ENCODE data around the gene KIF5B. TPM values are rescaled to one million over a fixed set of nuclear protein-coding genes. Genes with fewer than 3 reads are reported as not detected.

KIF5B gene
- total RNA-seq, 1 donor from 2014 or later = 95.4 TPM

DNA sequence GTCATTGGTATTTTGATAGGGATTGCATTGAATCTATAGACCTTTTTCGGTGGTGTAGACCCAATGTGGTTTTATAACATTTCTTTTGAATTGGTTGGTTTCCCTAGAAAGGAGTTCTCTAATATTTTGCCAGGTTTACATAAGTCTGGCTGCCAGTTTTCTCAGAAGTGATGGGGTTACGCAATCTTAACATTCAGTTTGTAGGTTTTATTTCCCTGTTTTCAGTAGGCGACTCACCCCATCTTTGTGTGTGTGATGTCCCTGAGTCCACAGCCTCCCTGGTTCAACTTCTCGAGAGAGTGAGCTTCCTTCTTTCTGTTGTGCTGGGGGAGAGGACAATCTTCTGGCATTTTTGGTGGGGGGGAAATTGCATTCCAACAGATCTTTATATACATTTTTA is 9.6 kb upstream of the KIF5B start:
- no peak overlapping the region for H3K27ac Mint-ChIP-seq (ENCODE audit: unreplicated experiment)
- H3K27me3 Mint-ChIP-seq (ENCODE audit: low read depth) = no peaks in the 10 kb centered on the region
- no peak for DNase-seq (ENCODE audit: low read depth, low spot score)
- H3K4me3 Mint-ChIP-seq = no peak overlapping the region
- no peaks in the 10 kb centered on the region for H3K36me3 Mint-ChIP-seq (ENCODE audit: low read depth)
- TF ChIP-seq CTCF (conservative IDR thresholded peaks at IDR 0.05) = no peak
- no peaks in the 10 kb centered on the region for H3K9me3 Mint-ChIP-seq
- no peaks in the 10 kb centered on the region for H3K4me1 Mint-ChIP-seq

DNA sequence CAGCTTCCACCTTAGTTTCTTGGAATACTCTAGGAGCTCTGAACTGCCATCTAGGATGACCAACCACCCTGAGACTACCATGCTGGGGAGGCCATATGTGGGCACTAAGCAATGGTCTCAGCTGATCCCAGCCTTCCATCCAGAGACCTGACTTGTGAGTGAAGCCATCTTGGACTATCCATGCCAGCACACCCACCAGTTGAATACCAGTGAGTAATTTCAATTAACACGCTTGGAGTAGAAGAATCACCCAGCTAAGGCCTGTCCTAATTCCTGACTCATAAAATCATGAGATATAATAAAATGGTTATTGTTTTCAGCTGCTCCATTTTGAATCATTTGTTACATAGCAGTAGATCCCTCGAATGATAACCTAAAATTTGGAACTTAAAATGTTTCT is 5.2 kb upstream of the KIF5B start:
- no peaks in the 10 kb centered on the region for H3K9me3 Mint-ChIP-seq
- no peaks in the 10 kb centered on the region for H3K27me3 Mint-ChIP-seq (ENCODE audit: low read depth)
- DNase-seq (ENCODE audit: low read depth, low spot score) = no peak
- H3K4me1 Mint-ChIP-seq = peaks cover 7% of the 10 kb centered on the region
- H3K36me3 Mint-ChIP-seq (ENCODE audit: low read depth) = no peaks in the 10 kb centered on the region
- no peak overlapping the region for H3K4me3 Mint-ChIP-seq
- H3K27ac Mint-ChIP-seq (ENCODE audit: unreplicated experiment) = no peak overlapping the region
- no peak for TF ChIP-seq CTCF (conservative IDR thresholded peaks at IDR 0.05)

DNA sequence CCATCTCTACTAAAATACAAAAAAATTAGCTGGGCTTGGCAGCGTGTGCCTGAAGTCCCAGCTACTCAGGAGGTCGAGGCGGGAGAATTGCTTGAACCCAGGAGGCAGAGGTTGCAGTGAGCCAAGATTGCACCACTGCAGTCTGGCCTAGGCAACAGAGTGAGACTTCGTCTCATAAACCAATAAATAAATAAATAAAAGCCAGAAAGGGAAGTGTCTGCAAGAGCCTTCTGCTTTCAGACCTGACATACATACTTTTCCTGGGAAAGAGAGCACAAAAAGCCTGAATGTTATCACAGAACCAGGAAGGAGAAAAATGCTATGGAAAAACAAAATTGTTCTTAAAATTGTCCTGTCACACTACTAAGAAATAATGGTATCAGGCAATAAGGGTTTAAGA is 4.1 kb upstream of the KIF5B start:
- Mint-ChIP-seq H3K4me3 (no peak overlapping the region), H3K9me3 (no peaks in the 10 kb centered on the region), H3K36me3 (ENCODE audit: low read depth) (peaks cover under 1% of the 10 kb centered on the region), H3K27ac (ENCODE audit: unreplicated experiment) (no peak overlapping the region), H3K27me3 (ENCODE audit: low read depth) (no peaks in the 10 kb centered on the region), H3K4me1 (peaks cover 8% of the 10 kb centered on the region)
- no peak for DNase-seq (ENCODE audit: low read depth, low spot score)
- no peak for TF ChIP-seq CTCF (conservative IDR thresholded peaks at IDR 0.05)

- Mint-ChIP-seq H3K9me3 (no peaks in the 10 kb centered on the region), H3K36me3 (ENCODE audit: low read depth) (peaks cover 2% of the 10 kb centered on the region), H3K27me3 (ENCODE audit: low read depth) (no peaks in the 10 kb centered on the region), H3K27ac (ENCODE audit: unreplicated experiment) (no peak overlapping the region), H3K4me3 (peak overlapping the region; percentile 25), H3K4me1 (peaks cover 15% of the 10 kb centered on the region)
- DNase-seq (ENCODE audit: low read depth, low spot score) = no peak
- no peak for TF ChIP-seq CTCF (conservative IDR thresholded peaks at IDR 0.05)
These were observed 3.2 kb upstream of the KIF5B start for GRCh38 chr10:32059472-32059871.

DNA sequence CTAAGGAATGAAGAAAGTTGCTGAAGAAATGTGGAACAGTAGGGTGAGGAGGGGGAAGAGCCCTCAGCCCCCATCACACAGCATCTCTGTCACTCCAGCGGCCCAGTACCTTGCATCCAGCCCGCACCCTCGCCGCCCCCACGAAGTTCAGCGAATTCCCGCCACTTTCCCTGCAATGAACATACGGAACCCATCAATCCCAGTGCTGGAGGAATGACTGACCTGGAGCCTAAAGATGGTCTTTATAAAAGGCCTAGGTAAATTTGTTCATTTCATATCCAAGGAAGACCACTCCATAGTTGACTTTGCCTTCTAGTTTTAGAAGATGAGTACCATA is 779 bp upstream of the KIF5B start:
- Mint-ChIP-seq H3K4me1 (peaks cover 38% of the 10 kb centered on the region), H3K4me3 (peak overlapping the region; percentile 99), H3K9me3 (no peaks in the 10 kb centered on the region), H3K27ac (ENCODE audit: unreplicated experiment) (peak overlapping the region; percentile 81), H3K36me3 (ENCODE audit: low read depth) (peaks cover 2% of the 10 kb centered on the region), H3K27me3 (ENCODE audit: low read depth) (no peaks in the 10 kb centered on the region)
- no peak for TF ChIP-seq CTCF (conservative IDR thresholded peaks at IDR 0.05)
- no peak for DNase-seq (ENCODE audit: low read depth, low spot score)

Measured in neural crest cell (in vitro differentiated cells).